Osteoblast (primary cell): Measurements from ENCODE around the gene ASGR1. TPM values are rescaled to one million over a fixed set of nuclear protein-coding genes. Genes with fewer than 3 reads are reported as not detected.

Experiments
- DNase-seq: peaks from one replicate; pipeline ENCODE4 v3.0.0; 2011; ENCODE audit warnings: low spot score, mixed read lengths; ENCODE audit not compliant: insufficient read length; ENCODE audit errors: missing footprints
- H2AFZ ChIP-seq: 2 replicates; pipeline ENCODE4 v1.6.0; 2011; ENCODE audit warnings: mild to moderate bottlenecking, low read length
- H3K27ac ChIP-seq: 2 replicates; pipeline ENCODE4 v1.5.1; 2011; ENCODE audit warnings: mild to moderate bottlenecking, low read depth, low read length, moderate library complexity
- H3K27me3 ChIP-seq: 2 replicates; pipeline ENCODE4 v1.6.0; 2012; ENCODE audit warnings: mild to moderate bottlenecking, control low read depth, inconsistent platforms, low read length, moderate library complexity; ENCODE audit not compliant: insufficient read depth
- H3K36me3 ChIP-seq: 2 replicates; pipeline ENCODE4 v1.5.1; 2011; ENCODE audit warnings: mild to moderate bottlenecking, low read length, control low read depth, moderate library complexity; ENCODE audit not compliant: insufficient read depth
- H3K4me1 ChIP-seq: 2 replicates; pipeline ENCODE4 v1.5.1; 2011; ENCODE audit warnings: mild to moderate bottlenecking, low read length, control low read depth, moderate library complexity; ENCODE audit not compliant: insufficient read depth
- H3K4me2 ChIP-seq: 2 replicates; pipeline ENCODE4 v1.6.0; 2011; ENCODE audit warnings: mild to moderate bottlenecking, low read length; ENCODE audit not compliant: insufficient read depth
- H3K4me3 ChIP-seq: fragments of 200-600 bp; sonication (generic); 3 replicates; pipeline ENCODE4 v1.5.1; 2012; ENCODE audit warnings: mild to moderate bottlenecking, low read length, inconsistent platforms; ENCODE audit not compliant: insufficient read depth
- H3K79me2 ChIP-seq: 2 replicates; pipeline ENCODE4 v1.6.0; 2012; ENCODE audit warnings: mild to moderate bottlenecking, low read length, control low read depth, inconsistent platforms; ENCODE audit not compliant: insufficient read depth
- H3K9me3 ChIP-seq: 2 replicates; pipeline ENCODE4 v1.5.1; 2011; ENCODE audit warnings: low read depth, low read length, control low read depth
- H4K20me1 ChIP-seq: 2 replicates; pipeline ENCODE4 v1.6.0; 2012; ENCODE audit warnings: mild to moderate bottlenecking, low read length, control low read depth; ENCODE audit not compliant: insufficient read depth
- total RNA-seq: library from RNA; depleted of rRNA; stranded (reverse); fragments of >200 nt; gene quantifications from 2 replicates; pipeline ENCODE4 v1.2.3, GENCODE V29; 2012
- TF ChIP-seq, protein P1 (sequence below): IDR thresholded peaks from 2 replicates; pipeline ENCODE4 v1.5.1; 2011; ENCODE audit warnings: mild to moderate bottlenecking, low read depth, low read length, moderate library complexity; ENCODE audit errors: extremely low read depth

The ASGR1 gene
- total RNA-seq, 1 donor = 1.1 TPM

DNA sequence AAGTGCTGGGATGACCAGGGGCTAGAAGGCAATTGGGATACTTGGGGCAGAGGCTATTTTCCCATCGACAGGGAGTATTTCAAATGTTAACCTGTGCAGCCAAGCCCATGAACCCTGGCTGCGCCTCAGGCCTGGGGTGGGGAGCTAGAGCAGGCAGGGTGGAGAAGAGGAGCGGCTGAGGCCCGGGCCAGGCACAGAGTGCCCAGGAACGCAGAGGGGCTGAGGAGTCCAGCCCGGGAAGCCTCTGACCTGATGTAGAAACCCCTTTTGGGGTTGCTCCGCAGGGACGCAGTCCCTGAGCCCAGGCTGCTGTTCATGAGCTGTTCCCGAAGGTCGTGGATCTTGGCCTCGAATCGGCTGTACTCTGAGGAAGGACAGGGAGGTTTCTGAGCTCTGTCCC, 16.8 kb upstream of the ASGR1 start:
- H2AFZ ChIP-seq = no peak overlapping the region
- H3K4me1 ChIP-seq = no peaks in the 10 kb centered on the region
- no peak overlapping the region for H3K4me3 ChIP-seq
- H4K20me1 ChIP-seq = peaks cover 2% of the 10 kb centered on the region
- no peaks in the 10 kb centered on the region for H3K27me3 ChIP-seq
- no peaks in the 10 kb centered on the region for H3K79me2 ChIP-seq
- TF ChIP-seq, protein P1, sequence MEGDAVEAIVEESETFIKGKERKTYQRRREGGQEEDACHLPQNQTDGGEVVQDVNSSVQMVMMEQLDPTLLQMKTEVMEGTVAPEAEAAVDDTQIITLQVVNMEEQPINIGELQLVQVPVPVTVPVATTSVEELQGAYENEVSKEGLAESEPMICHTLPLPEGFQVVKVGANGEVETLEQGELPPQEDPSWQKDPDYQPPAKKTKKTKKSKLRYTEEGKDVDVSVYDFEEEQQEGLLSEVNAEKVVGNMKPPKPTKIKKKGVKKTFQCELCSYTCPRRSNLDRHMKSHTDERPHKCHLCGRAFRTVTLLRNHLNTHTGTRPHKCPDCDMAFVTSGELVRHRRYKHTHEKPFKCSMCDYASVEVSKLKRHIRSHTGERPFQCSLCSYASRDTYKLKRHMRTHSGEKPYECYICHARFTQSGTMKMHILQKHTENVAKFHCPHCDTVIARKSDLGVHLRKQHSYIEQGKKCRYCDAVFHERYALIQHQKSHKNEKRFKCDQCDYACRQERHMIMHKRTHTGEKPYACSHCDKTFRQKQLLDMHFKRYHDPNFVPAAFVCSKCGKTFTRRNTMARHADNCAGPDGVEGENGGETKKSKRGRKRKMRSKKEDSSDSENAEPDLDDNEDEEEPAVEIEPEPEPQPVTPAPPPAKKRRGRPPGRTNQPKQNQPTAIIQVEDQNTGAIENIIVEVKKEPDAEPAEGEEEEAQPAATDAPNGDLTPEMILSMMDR = no peak
- H3K36me3 ChIP-seq = peaks cover 48% of the 10 kb centered on the region
- no peaks in the 10 kb centered on the region for H3K9me3 ChIP-seq
- H3K27ac ChIP-seq = no peak overlapping the region
- no peak for DNase-seq
- no peak overlapping the region for H3K4me2 ChIP-seq

DNA sequence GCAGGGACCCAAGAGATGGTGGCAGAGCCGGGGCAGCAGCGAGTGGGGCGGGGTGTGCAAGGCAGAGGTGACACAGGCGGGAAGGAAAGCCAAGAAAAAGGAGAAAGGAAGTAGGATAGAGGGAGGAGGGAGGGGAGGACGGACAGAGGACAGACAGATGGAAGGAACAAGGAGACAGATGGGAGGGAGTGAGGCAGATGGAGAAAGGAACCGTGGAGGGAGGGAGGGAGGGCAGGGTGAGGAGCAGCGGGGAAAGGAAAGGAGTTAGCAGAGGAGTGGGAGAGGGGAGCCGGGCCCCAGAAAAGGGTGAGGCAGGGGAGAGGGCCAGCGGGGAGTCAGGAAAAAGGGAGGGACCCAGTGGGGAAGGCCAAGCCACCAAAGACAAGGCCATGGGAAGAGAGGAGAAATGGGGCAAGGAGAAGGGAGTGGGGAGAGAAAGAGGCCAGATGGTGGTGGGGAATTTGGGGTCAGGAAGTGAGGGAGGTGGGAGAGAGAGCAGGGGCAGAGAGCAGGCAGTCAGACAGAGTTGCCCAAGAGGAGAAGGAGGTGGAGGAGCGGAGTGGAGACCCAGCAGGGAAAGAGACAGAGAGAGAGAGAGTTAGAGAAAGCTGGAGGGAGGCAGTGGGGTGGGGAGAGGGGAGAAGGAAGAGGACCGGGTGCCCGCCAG, 13.2 kb upstream of the ASGR1 start:
- H2AFZ ChIP-seq = no peak overlapping the region
- no peaks in the 10 kb centered on the region for H3K4me1 ChIP-seq
- peak; percentile 78 for DNase-seq
- TF ChIP-seq, protein P1 = no peak
- peaks cover 2% of the 10 kb centered on the region for H4K20me1 ChIP-seq
- H3K79me2 ChIP-seq = no peaks in the 10 kb centered on the region
- no peaks in the 10 kb centered on the region for H3K27me3 ChIP-seq
- H3K27ac ChIP-seq = no peak overlapping the region
- no peak overlapping the region for H3K4me2 ChIP-seq
- no peaks in the 10 kb centered on the region for H3K9me3 ChIP-seq
- H3K36me3 ChIP-seq = peaks cover 48% of the 10 kb centered on the region
- H3K4me3 ChIP-seq = no peak overlapping the region

DNA sequence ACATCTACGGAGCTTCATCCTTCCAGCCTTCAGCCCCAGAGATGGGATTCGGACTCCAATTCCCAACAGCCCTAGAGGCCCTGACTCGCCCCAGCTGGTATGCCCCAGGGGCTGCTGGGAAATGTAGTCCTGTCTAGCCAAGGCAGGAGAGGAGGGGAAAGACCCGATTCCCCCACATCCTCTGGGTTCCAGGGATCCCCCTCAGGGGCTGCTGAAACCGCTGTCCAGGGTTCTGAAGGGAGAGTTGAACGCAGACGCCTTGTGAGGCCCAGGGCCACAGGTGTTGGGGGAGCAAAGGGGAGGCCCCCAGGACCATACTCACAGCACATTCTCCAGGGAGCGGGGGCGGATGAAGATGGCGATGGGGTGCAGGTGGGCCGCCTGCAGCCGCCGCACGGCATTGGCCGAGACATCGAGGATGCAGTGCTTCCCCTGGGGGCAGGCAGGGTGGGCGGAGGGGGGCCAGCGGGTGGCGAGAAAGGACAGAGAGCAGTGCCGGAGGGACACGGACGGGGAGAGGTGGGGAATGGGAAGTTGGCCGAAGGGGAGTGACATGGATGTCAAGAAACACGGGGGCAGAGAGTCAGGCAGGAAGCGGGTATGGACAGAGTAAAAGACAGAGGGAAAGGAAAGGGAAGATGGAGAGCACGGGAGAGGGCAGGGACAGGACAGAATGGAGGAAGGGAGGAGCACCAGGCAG, 12.6 kb upstream of the ASGR1 start:
- peaks cover 44% of the 10 kb centered on the region for H3K36me3 ChIP-seq
- no peaks in the 10 kb centered on the region for H3K27me3 ChIP-seq
- H4K20me1 ChIP-seq = peaks cover 2% of the 10 kb centered on the region
- no peak overlapping the region for H3K27ac ChIP-seq
- H2AFZ ChIP-seq = no peak overlapping the region
- DNase-seq = peak; percentile 98
- H3K4me3 ChIP-seq = no peak overlapping the region
- TF ChIP-seq, protein P1 = no peak
- no peaks in the 10 kb centered on the region for H3K9me3 ChIP-seq
- no peaks in the 10 kb centered on the region for H3K79me2 ChIP-seq
- no peak overlapping the region for H3K4me2 ChIP-seq
- H3K4me1 ChIP-seq = no peaks in the 10 kb centered on the region

DNA sequence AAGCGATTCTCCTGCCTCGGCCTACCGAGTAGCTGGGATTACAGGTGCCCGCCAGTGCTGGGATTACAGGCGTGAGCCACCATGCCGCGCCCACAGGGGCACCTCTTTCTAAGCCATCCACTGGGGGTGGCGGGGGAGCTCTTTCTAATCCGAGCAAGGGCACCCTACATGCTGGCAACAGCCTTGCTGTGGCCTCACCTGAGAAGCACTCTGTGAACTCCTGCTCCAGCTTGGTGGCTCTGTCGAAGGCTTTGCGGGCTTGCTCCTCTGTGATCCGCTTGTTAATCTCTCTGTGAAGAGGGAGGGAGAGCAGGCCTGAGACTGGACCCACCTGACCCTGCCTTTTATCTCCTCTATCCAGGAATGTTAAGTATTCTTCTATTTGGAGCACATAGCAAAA, 11.9 kb upstream of the ASGR1 start:
- Histone ChIP-seq H3K9me3 (no peaks in the 10 kb centered on the region), H3K4me1 (no peaks in the 10 kb centered on the region), H3K4me2 (no peak overlapping the region), H3K27ac (no peak overlapping the region), H3K4me3 (no peak overlapping the region), H2AFZ (no peak overlapping the region), H4K20me1 (peaks cover 2% of the 10 kb centered on the region), H3K36me3 (peaks cover 41% of the 10 kb centered on the region), H3K79me2 (no peaks in the 10 kb centered on the region), H3K27me3 (no peaks in the 10 kb centered on the region)
- TF ChIP-seq, protein P1 = no peak
- DNase-seq = peak; percentile 34
